CD14-positive monocyte (primary cell): ENCODE measurements around the gene DNAJC5. TPM values are rescaled to one million over a fixed set of nuclear protein-coding genes. Genes with fewer than 3 reads are reported as not detected.

Source experiments
- DNase-seq, 3 donors: peaks; one replicate each; pipeline ENCODE4 v3.0.0-alpha.2; 2011 to 2022
- H2AFZ ChIP-seq: 2 replicates; pipeline ENCODE4 v1.6.0; 2012; ENCODE audit warnings: mild to moderate bottlenecking, low read depth, low read length, inconsistent platforms; ENCODE audit not compliant: insufficient read depth, poor library complexity, severe bottlenecking
- H3K27ac ChIP-seq, 2 donors: 1 replicate in 1 of 2; 2 replicates in 1 of 2; pipeline ENCODE4 v1.5.1; 2012 to 2013; ENCODE audit warnings: low read length in 2 of 2, control low read depth in 1 of 2, inconsistent platforms in 1 of 2, low read depth in 1 of 2, mild to moderate bottlenecking in 1 of 2
- H3K27me3 ChIP-seq, 2 donors: one replicate each; pipeline versions ENCODE4 v1.6.0 to v1.6.1; 2011 to 2013; ENCODE audit warnings: low read length in 2 of 2; ENCODE audit not compliant: control insufficient read depth in 2 of 2, insufficient read depth in 2 of 2
- H3K36me3 ChIP-seq, 2 donors: replicated peaks in 1 of 2; 1 replicate in 1 of 2; 2 replicates in 1 of 2; pipeline versions ENCODE4 v1.5.1 to v1.6.1; 2012 to 2013; ENCODE audit warnings: low read length in 2 of 2, control low read depth in 1 of 2, inconsistent platforms in 1 of 2, mild to moderate bottlenecking in 1 of 2; ENCODE audit not compliant: insufficient read depth in 2 of 2, control insufficient read depth in 1 of 2
- H3K4me1 ChIP-seq, 2 donors: 1 replicate in 1 of 2; 2 replicates in 1 of 2; pipeline versions ENCODE4 v1.5.1 to v1.6.1; 2012 to 2013; ENCODE audit warnings: low read length in 2 of 2, control low read depth in 1 of 2, inconsistent platforms in 1 of 2, mild to moderate bottlenecking in 1 of 2, moderate library complexity in 1 of 2; ENCODE audit not compliant: insufficient read depth in 2 of 2, control insufficient read depth in 1 of 2
- H3K4me2 ChIP-seq: replicated peaks from 2 replicates; pipeline ENCODE3; 2012; ENCODE audit warnings: low read length, moderate library complexity, mild to moderate bottlenecking; ENCODE audit not compliant: poor library complexity, severe bottlenecking; ENCODE audit errors: extremely low read depth
- H3K4me3 ChIP-seq, 3 experiments: fragments of 200-600 bp in 1 of 3; sonication (generic) in 1 of 3; replicated peaks in 1 of 3; 1 replicate in 2 of 3; 2 replicates in 1 of 3; pipeline ENCODE4 v1.5.1; 2011 to 2013; ENCODE audit warnings: low read length in 3 of 3, mild to moderate bottlenecking in 3 of 3, control low read depth in 2 of 3, low read depth in 2 of 3, inconsistent platforms in 1 of 3, moderate library complexity in 1 of 3
- H3K79me2 ChIP-seq: 2 replicates; pipeline ENCODE4 v1.6.0; 2012; ENCODE audit warnings: mild to moderate bottlenecking, control low read depth, inconsistent platforms, low read length, moderate library complexity; ENCODE audit not compliant: insufficient read depth
- H3K9ac ChIP-seq: 2 replicates; pipeline ENCODE4 v1.6.0; 2017; ENCODE audit warnings: low read length, mild to moderate bottlenecking; ENCODE audit not compliant: insufficient read depth, poor library complexity, severe bottlenecking
- H3K9me3 ChIP-seq, 2 donors: replicated peaks in 1 of 2; 1 replicate in 1 of 2; 2 replicates in 1 of 2; pipeline versions ENCODE4 v1.5.1 to v1.6.1; 2012 to 2013; ENCODE audit warnings: low read length in 2 of 2, control low read depth in 1 of 2; ENCODE audit not compliant: control insufficient read depth in 1 of 2, insufficient read depth in 1 of 2
- H4K20me1 ChIP-seq: 2 replicates; pipeline ENCODE4 v1.6.0; 2012; ENCODE audit warnings: mild to moderate bottlenecking, low read length, control low read depth, moderate library complexity; ENCODE audit not compliant: insufficient read depth
- H3K27ac Mint-ChIP-seq, 7 donors: one replicate each; pipeline ENCODE4 v1.8.0; 2020; ENCODE audit warnings: mild to moderate bottlenecking in 7 of 7, mixed read lengths in 7 of 7, moderate library complexity in 6 of 7, inconsistent platforms in 2 of 7
- H3K27me3 Mint-ChIP-seq, 3 donors: one replicate each; pipeline ENCODE4 v1.8.0; 2021 to 2022; ENCODE audit warnings: low read depth in 3 of 3, mild to moderate bottlenecking in 3 of 3, mixed read lengths in 3 of 3, moderate library complexity in 3 of 3, inconsistent platforms in 1 of 3
- H3K36me3 Mint-ChIP-seq, 2 donors: one replicate each; pipeline ENCODE4 v1.8.0; 2020; ENCODE audit warnings: mixed read lengths in 2 of 2, inconsistent platforms in 1 of 2, mild to moderate bottlenecking in 1 of 2
- H3K4me1 Mint-ChIP-seq: one replicate; pipeline ENCODE4 v1.8.0; 2020; ENCODE audit warnings: mild to moderate bottlenecking, mixed read lengths
- H3K4me3 Mint-ChIP-seq, 2 donors: one replicate each; pipeline ENCODE4 v1.8.0; 2020; ENCODE audit warnings: mild to moderate bottlenecking in 2 of 2, mixed read lengths in 2 of 2, moderate library complexity in 1 of 2
- H3K9me3 Mint-ChIP-seq, 7 donors: one replicate each; pipeline ENCODE4 v1.8.0; 2020 to 2022; ENCODE audit warnings: mixed read lengths in 7 of 7, mild to moderate bottlenecking in 6 of 7, moderate library complexity in 6 of 7, inconsistent platforms in 2 of 7
- WGBS: methylation state at CpG from one replicate; pipeline ENCODE4 v1.1.5; 2013; ENCODE audit warnings: missing lambda C conversion rate; ENCODE audit not compliant: insufficient coverage; 5-methylcytosine and 5-hydroxymethylcytosine counted together
- intact Hi-C, 2 donors: fragments of 100-400 bp; cut with micrococcal nuclease; formaldehyde crosslinking; loops; one replicate each; pipeline versions ENCODE4 v1.15.0 to v1.15.1; 2023
- polyA plus RNA-seq, 3 donors: library from polyadenylated mRNA; depleted of rRNA in 1 of 3; unstranded in 2 of 3; stranded (reverse) in 1 of 3; fragments of 300-500 nt in 2 of 3; fragments of >200 nt in 1 of 3; fragmentation: Illumina TruSeq in 2 of 3; gene quantifications; 1 replicate in 2 of 3; 2 replicates in 1 of 3; pipeline ENCODE4 v1.2.3, GENCODE V29; 2012 to 2021
- TF ChIP-seq, protein P1 (sequence below): fragments of 200-600 bp; IDR thresholded peaks from one replicate; pipeline ENCODE4 v1.8.0; 2022; ENCODE audit warnings: antibody characterized with exemption, mild to moderate bottlenecking

Gene DNAJC5
- polyA plus RNA-seq, 3 donors: 5.9 to 44.4 (median 7.4) TPM

DNA sequence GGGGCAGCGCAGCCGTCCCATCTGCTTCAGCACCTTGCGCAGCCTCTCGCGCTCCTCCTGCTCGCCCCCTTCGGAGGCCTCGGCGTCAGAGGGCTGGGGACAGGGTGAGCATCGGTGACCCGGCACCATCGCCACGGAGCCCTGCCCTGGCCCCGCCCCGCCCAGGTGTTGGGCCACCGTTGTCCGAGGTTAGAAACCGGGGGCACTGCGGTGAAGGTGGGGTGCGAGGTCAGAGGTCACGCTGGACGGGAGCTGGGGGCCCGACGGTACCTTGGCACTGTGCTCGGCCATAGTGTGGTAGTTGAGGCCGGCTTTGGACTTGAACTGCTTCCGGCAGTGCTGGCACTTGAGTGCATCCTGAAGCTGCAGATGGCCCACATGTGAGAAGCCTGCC, 68.4 kb downstream of the DNAJC5 start:
- Histone ChIP-seq H2AFZ (no peak overlapping the region), H4K20me1 (no peaks in the 10 kb centered on the region), H3K4me1 (no peaks in the 10 kb centered on the region), H3K27ac (no peak overlapping the region), H3K4me3 (no peak overlapping the region), H3K4me2 (no peak overlapping the region), H3K36me3 (peaks cover 4 to 16% of the 10 kb centered on the region in 2 donors), H3K79me2 (no peaks in the 10 kb centered on the region), H3K9ac (no peak overlapping the region), H3K27me3 (no peaks in the 10 kb centered on the region), H3K9me3 (peaks cover 0 to 24% of the 10 kb centered on the region in 2 donors)
- WGBS: 99% methylated on average over 15 of the region's 27 CpGs
- intact Hi-C loops: no loop called here
- TF ChIP-seq, protein P1, sequence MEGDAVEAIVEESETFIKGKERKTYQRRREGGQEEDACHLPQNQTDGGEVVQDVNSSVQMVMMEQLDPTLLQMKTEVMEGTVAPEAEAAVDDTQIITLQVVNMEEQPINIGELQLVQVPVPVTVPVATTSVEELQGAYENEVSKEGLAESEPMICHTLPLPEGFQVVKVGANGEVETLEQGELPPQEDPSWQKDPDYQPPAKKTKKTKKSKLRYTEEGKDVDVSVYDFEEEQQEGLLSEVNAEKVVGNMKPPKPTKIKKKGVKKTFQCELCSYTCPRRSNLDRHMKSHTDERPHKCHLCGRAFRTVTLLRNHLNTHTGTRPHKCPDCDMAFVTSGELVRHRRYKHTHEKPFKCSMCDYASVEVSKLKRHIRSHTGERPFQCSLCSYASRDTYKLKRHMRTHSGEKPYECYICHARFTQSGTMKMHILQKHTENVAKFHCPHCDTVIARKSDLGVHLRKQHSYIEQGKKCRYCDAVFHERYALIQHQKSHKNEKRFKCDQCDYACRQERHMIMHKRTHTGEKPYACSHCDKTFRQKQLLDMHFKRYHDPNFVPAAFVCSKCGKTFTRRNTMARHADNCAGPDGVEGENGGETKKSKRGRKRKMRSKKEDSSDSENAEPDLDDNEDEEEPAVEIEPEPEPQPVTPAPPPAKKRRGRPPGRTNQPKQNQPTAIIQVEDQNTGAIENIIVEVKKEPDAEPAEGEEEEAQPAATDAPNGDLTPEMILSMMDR: no peak
- H3K9me3 Mint-ChIP-seq: peaks cover 0 to 29% (median 12%) of the 10 kb centered on the region in 7 donors
- peaks cover under 1% of the 10 kb centered on the region for H3K4me1 Mint-ChIP-seq
- no peak overlapping the region for H3K4me3 Mint-ChIP-seq
- H3K36me3 Mint-ChIP-seq: peaks cover 17 to 28% of the 10 kb centered on the region in 2 donors
- DNase-seq: no peak
- no peak overlapping the region for H3K27ac Mint-ChIP-seq
- peaks cover 0 to 4% (median 1%) of the 10 kb centered on the region in 3 donors for H3K27me3 Mint-ChIP-seq

GRCh38 chr20:63963784-63964301, 68.9 kb downstream of the DNAJC5 start:
- no peak for DNase-seq
- H2AFZ ChIP-seq: no peak overlapping the region
- Mint-ChIP-seq H3K27me3 (peaks cover 3 to 4% (median 4%) of the 10 kb centered on the region in 3 donors), H3K9me3 (peaks cover 0 to 30% (median 13%) of the 10 kb centered on the region in 7 donors), H3K27ac (no peak overlapping the region), H3K4me3 (no peak overlapping the region), H3K4me1 (peaks cover 5% of the 10 kb centered on the region), H3K36me3 (peaks cover 17 to 29% of the 10 kb centered on the region in 2 donors)
- 94% methylated on average over 14 of the region's 16 CpGs for WGBS
- peaks cover 0 to 24% of the 10 kb centered on the region in 2 donors for H3K9me3 ChIP-seq
- TF ChIP-seq, protein P1: no peak
- H3K36me3 ChIP-seq: peaks cover 4 to 16% of the 10 kb centered on the region in 2 donors
- intact Hi-C loops: no loop called here
- peaks cover 2 to 4% of the 10 kb centered on the region in 2 donors for H3K4me1 ChIP-seq
- H3K27me3 ChIP-seq: peaks cover 0 to 3% of the 10 kb centered on the region in 2 donors
- H3K4me2 ChIP-seq: no peak overlapping the region
- H3K79me2 ChIP-seq: no peaks in the 10 kb centered on the region
- H4K20me1 ChIP-seq: no peaks in the 10 kb centered on the region
- no peak overlapping the region for H3K4me3 ChIP-seq
- no peak overlapping the region for H3K27ac ChIP-seq
- H3K9ac ChIP-seq: no peak overlapping the region
